HCT116 (cell line): ENCODE measurements around the gene USP53. TPM values are rescaled to one million over a fixed set of nuclear protein-coding genes. Genes with fewer than 3 reads are reported as not detected.
"Not testable (repeated sequence)": the region's sequence is repeated elsewhere in the genome, so short reads cannot be mapped to it uniquely, and the experiment has no call there.

Source experiments
- ATAC-seq: fragments of 200-7000 bp; cut with Tn5 transposase; 2 replicates; pipeline ENCODE4 v1.9.1; 2020; ENCODE audit warnings: mild to moderate bottlenecking, moderate library complexity
- BruUV-seq: library from RNA; stranded (reverse); fragments of 400-500 nt; replicated peaks from 2 replicates; lab custom pipeline; 2021; lab: Mats Ljungman, UMichigan
- CTCF ChIA-PET: fragments of 300-600 bp; sonication (Branson Sonifier 250); formaldehyde crosslinking; loops from one replicate; lab custom pipeline; 2021; ENCODE audit warnings: antibody characterized with exemption; lab: Charles Lee
- POLR2A ChIA-PET: fragments of 300-600, 350-600 bp; sonication (Branson Sonifier 250); formaldehyde crosslinking; loops from one replicate; lab custom pipeline; 2021; ENCODE audit warnings: antibody characterized with exemption; lab: Charles Lee
- RAD21 ChIA-PET, 2 experiments: fragments of 300-600 bp; sonication (Branson Sonifier 250); formaldehyde crosslinking; loops; one replicate each; lab custom pipeline; 2023; ENCODE audit warnings: low total read pairs in 2 of 2; ENCODE audit not compliant: uncharacterized antibody in 2 of 2, unreplicated experiment in 2 of 2, low non-redundant PET in 1 of 2; lab: Charles Lee
- DNase-seq: peaks from one replicate; pipeline ENCODE4 v3.0.0-alpha.2; 2010; ENCODE audit warnings: low read depth, low spot score
- H2AFZ ChIP-seq: fragments of 200-600 bp; shearing (Covaris generic), sonication (generic); 2 replicates; pipeline ENCODE4 v1.6.1; 2017; ENCODE audit warnings: low read depth, mixed run types, mixed read lengths, antibody characterized with exemption, low read length; ENCODE audit not compliant: poor library complexity, severe bottlenecking
- H3K27ac ChIP-seq: 2 replicates; pipeline ENCODE4 v1.5.1; 2012; ENCODE audit warnings: low read depth, low read length
- H3K27me3 ChIP-seq: fragments of 200-600 bp; sonication (generic); 2 replicates; pipeline ENCODE4 v1.6.1; 2016; ENCODE audit warnings: mixed run types, low read length, mixed read lengths; ENCODE audit not compliant: insufficient read depth
- H3K36me3 ChIP-seq, 2 experiments: fragments of 200-500 bp in 1 of 2; fragments of 200-600 bp in 1 of 2; sonication (Bioruptor generic) in 1 of 2; sonication (generic) in 1 of 2; 2 replicates each; pipeline versions ENCODE4 v1.5.1 to v1.6.1; 2014 to 2016; ENCODE audit warnings: low read length in 2 of 2, inconsistent platforms in 1 of 2, mixed read lengths in 1 of 2, mixed run types in 1 of 2; ENCODE audit not compliant: insufficient read depth in 2 of 2, control insufficient read depth in 1 of 2
- H3K4me1 ChIP-seq, 2 experiments: fragments of 200-600 bp in 1 of 2; sonication (generic) in 1 of 2; 2 replicates each; pipeline versions ENCODE4 v1.5.1 to v1.6.1; 2012 to 2017; ENCODE audit warnings: low read length in 2 of 2, inconsistent platforms in 1 of 2, mild to moderate bottlenecking in 1 of 2, mixed read lengths in 1 of 2, mixed run types in 1 of 2, moderate library complexity in 1 of 2; ENCODE audit not compliant: insufficient read depth in 2 of 2, control insufficient read depth in 1 of 2
- H3K4me2 ChIP-seq: fragments of 200-600 bp; sonication (generic); 2 replicates; pipeline ENCODE4 v1.6.1; 2017; ENCODE audit warnings: mixed run types, low read length, mixed read lengths
- H3K4me3 ChIP-seq, 2 experiments: fragments of 200-600 bp in 1 of 2; sonication (generic) in 1 of 2; replicated peaks in 1 of 2; 2 replicates each; pipeline ENCODE4 v1.5.1; 2011 to 2016; ENCODE audit warnings: low read length in 2 of 2, control low read depth in 1 of 2, low read depth in 1 of 2, mild to moderate bottlenecking in 1 of 2, mixed read lengths in 1 of 2, mixed run types in 1 of 2
- H3K79me2 ChIP-seq: fragments of 200-600 bp; sonication (generic); 2 replicates; pipeline ENCODE4 v1.6.1; 2017; ENCODE audit warnings: mild to moderate bottlenecking, mixed run types, low read length, moderate library complexity, mixed read lengths; ENCODE audit not compliant: insufficient read depth
- H3K9ac ChIP-seq: fragments of 200-600 bp; sonication (generic); 2 replicates; pipeline ENCODE4 v1.6.1; 2016; ENCODE audit warnings: low read length, mixed read lengths
- H3K9me2 ChIP-seq: fragments of 200-600 bp; sonication (generic), shearing (Covaris generic); 2 replicates; pipeline ENCODE4 v1.6.1; 2017; ENCODE audit warnings: mixed run types, mild to moderate bottlenecking, moderate library complexity; ENCODE audit not compliant: insufficient read depth
- H3K9me3 ChIP-seq, 2 experiments: fragments of 200-500 bp in 1 of 2; fragments of 200-600 bp in 1 of 2; sonication (Bioruptor generic) in 1 of 2; sonication (generic) in 1 of 2; 2 replicates each; pipeline ENCODE4 v1.6.1; 2014 to 2017; ENCODE audit warnings: low read length in 2 of 2, mixed read lengths in 2 of 2, inconsistent platforms in 1 of 2, low read depth in 1 of 2, mild to moderate bottlenecking in 1 of 2, mixed run types in 1 of 2, moderate library complexity in 1 of 2; ENCODE audit not compliant: control insufficient read depth in 1 of 2, insufficient read depth in 1 of 2
- H4K20me1 ChIP-seq: fragments of 200-600 bp; sonication (generic), shearing (Covaris generic); 2 replicates; pipeline ENCODE4 v1.6.1; 2017; ENCODE audit warnings: mixed run types, mild to moderate bottlenecking, moderate library complexity; ENCODE audit not compliant: insufficient read depth
- CBX3 ChIP-seq: IDR thresholded peaks from 2 replicates; pipeline ENCODE4 v1.6.1; 2012; ENCODE audit warnings: low read depth
- EGR1 ChIP-seq: IDR thresholded peaks from 2 replicates; pipeline ENCODE4 v1.6.1; 2012; ENCODE audit warnings: low read depth
- ELF1 ChIP-seq: IDR thresholded peaks from 2 replicates; pipeline ENCODE4 v1.6.1; 2012; ENCODE audit warnings: low read depth, borderline replicate concordance
- EZH2 ChIP-seq: fragments of 200-600 bp; sonication (generic); IDR thresholded peaks from 2 replicates; pipeline ENCODE4 v1.6.1; 2017; ENCODE audit warnings: antibody characterized with exemption, mixed run types
- EZH2phosphoT487 ChIP-seq: fragments of 200-600 bp; IDR thresholded peaks from 2 replicates; pipeline ENCODE4 v1.6.1; 2018; ENCODE audit warnings: antibody characterized with exemption, borderline replicate concordance
- FOSL1 ChIP-seq: IDR thresholded peaks from 2 replicates; pipeline ENCODE4 v1.6.1; 2012; ENCODE audit warnings: low read depth
- JUND ChIP-seq: IDR thresholded peaks from 2 replicates; pipeline ENCODE4 v1.6.1; 2012
- POLR2A ChIP-seq: IDR thresholded peaks from 2 replicates; pipeline ENCODE4 v1.7.0; 2011; ENCODE audit warnings: borderline replicate concordance; ENCODE audit not compliant: insufficient read depth, insufficient read length; ENCODE audit errors: extremely low read depth
- RAD21 ChIP-seq: IDR thresholded peaks from 2 replicates; pipeline ENCODE4 v1.6.1; 2012; ENCODE audit warnings: low read depth, mild to moderate bottlenecking
- REST ChIP-seq: IDR thresholded peaks from 2 replicates; pipeline ENCODE4 v1.6.1; 2012; ENCODE audit warnings: low read depth
- SIN3A ChIP-seq: IDR thresholded peaks from 2 replicates; pipeline ENCODE4 v1.6.1; 2012; ENCODE audit warnings: low read depth
- SP1 ChIP-seq: IDR thresholded peaks from 2 replicates; pipeline ENCODE4 v1.6.1; 2012; ENCODE audit warnings: low read depth
- SRF ChIP-seq: IDR thresholded peaks from 2 replicates; pipeline ENCODE4 v1.6.1; 2012; ENCODE audit warnings: low read depth
- TCF7L2 ChIP-seq: IDR thresholded peaks from 2 replicates; pipeline ENCODE4 v1.7.0; 2011; ENCODE audit warnings: borderline replicate concordance, inconsistent platforms; ENCODE audit not compliant: insufficient read depth, insufficient read length; ENCODE audit errors: extremely low read depth
- ZFX ChIP-seq: fragments of 450-650 bp; IDR thresholded peaks from 2 replicates; pipeline ENCODE4 v1.6.1; 2017
- ZNF274 ChIP-seq: fragments of 200-500 bp; sonication (Bioruptor generic); IDR thresholded peaks from 2 replicates; pipeline ENCODE4 v1.6.1; 2014; ENCODE audit warnings: mild to moderate bottlenecking, low read depth, low read length, inconsistent platforms
- intact Hi-C: fragments of 100-400 bp; cut with micrococcal nuclease; formaldehyde crosslinking; loops from 2 replicates; pipeline ENCODE4 v1.10.0; 2022
- total RNA-seq: library from RNA; stranded (reverse); gene quantifications from one replicate; pipeline ENCODE4 v1.2.1, GENCODE V29; 2021; ENCODE audit not compliant: unreplicated experiment
- TF ChIP-seq, protein P1 (sequence below): IDR thresholded peaks from 2 replicates; pipeline ENCODE4 v1.6.1; 2012

USP53 gene
- total RNA-seq, 1 experiment from 2014 or later: 22.0 TPM

DNA sequence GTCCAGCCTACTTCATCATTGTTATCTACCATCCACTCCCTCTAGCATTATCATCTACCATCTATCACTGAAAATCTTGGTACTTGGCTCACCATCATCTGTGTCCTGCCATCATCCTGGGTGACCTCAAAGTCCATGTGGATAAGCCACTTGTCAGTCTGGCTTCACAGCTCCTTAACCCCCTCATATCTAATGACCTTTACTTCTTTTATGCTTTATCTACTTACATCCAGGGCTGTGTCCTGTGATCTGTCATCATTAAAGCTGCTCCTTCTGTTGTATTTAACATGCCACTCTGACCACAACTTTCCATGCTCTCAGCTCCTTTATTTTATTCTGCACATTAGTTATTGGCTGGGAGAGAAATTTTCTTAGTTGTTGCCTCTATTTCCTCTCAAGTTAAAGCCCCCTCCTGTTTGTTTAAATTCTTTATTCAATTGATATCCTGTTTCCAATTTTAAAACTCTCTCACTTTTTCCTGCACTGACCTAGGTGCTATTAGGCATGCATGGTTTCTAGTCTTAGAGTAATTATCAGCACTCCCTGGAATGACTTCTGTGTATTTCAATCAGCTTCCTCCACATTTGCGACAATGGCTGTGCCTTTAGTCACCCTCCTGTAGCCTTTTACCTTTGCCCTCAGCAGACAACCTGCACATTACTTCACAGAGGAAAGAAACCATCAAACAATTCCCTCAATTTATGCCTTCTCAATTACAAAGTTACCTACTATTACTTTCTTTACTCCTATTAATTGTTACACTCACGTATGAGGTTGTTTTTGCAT is 117.5 kb downstream of the USP53 start:
- CTCF ChIA-PET: no interaction called here
- Histone ChIP-seq H3K4me2 (no peak overlapping the region), H4K20me1 (no peaks in the 10 kb centered on the region), H3K9ac (no peak overlapping the region), H3K36me3 (no peaks in the 10 kb centered on the region), H3K4me1 (no peaks in the 10 kb centered on the region), H3K27me3 (no peaks in the 10 kb centered on the region), H3K9me3 (no peaks in the 10 kb centered on the region), H3K9me2 (no peaks in the 10 kb centered on the region), H2AFZ (no peak overlapping the region), H3K79me2 (no peaks in the 10 kb centered on the region), H3K4me3 (no peak overlapping the region), H3K27ac (no peak overlapping the region)
- DNase-seq (no peak), ATAC-seq (no peak)
- BruUV-seq: no TSS peak
- RAD21 ChIA-PET: no interaction called here
- POLR2A ChIA-PET: no interaction called here
- TF ChIP-seq ZNF274: no peak
- no peak for TF ChIP-seq POLR2A
- no peak for TF ChIP-seq TCF7L2
- TF ChIP-seq SRF: no peak
- TF ChIP-seq ELF1: no peak
- no peak for TF ChIP-seq EZH2
- TF ChIP-seq FOSL1: no peak
- TF ChIP-seq SP1: no peak
- TF ChIP-seq, protein P1, sequence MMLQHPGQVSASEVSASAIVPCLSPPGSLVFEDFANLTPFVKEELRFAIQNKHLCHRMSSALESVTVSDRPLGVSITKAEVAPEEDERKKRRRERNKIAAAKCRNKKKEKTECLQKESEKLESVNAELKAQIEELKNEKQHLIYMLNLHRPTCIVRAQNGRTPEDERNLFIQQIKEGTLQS: no peak
- no peak for TF ChIP-seq SIN3A
- TF ChIP-seq EGR1: no peak
- no peak for TF ChIP-seq REST
- TF ChIP-seq RAD21: no peak
- TF ChIP-seq JUND: no peak
- TF ChIP-seq ZFX: no peak
- TF ChIP-seq EZH2phosphoT487: no peak
- TF ChIP-seq CBX3: no peak
- intact Hi-C loops: no loop called here

DNA sequence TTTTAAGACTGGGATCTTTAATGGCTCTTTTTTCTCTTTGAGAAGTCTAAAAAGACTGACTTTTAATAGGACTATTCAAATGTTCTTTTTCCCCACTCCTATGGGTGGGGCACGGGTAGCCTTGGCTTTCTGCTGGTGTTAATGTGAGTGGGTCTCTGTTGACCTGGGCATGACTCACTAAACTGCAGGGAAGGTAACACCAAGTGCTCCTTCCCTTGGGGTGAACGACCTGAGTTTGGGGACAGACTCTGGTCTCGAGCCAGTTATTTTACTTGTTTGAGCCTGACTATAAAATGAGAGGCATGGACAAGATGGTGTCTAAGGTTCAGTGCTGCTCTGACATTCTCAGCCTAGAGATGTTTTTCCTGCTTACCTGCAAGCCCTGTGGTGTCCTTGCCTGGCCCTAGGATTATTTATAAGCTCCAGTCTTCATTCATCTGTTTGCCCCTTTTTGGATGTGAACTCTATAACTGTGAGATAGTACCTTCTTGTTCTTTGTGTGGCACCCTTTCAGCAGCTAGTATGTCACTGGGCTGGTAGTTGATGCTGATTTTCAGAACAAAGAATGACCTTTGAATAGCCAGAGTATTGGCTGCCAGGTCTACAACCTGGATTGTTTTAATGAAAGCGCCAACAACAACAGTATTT is 123.9 kb downstream of the USP53 start:
- CTCF ChIA-PET, RAD21 ChIA-PET, H3K4me1 ChIP-seq, H3K27ac ChIP-seq, H3K79me2 ChIP-seq, H2AFZ ChIP-seq, H3K9ac ChIP-seq, H3K9me2 ChIP-seq, POLR2A ChIA-PET, H3K4me2 ChIP-seq, BruUV-seq, H3K4me3 ChIP-seq, ATAC-seq, H3K9me3 ChIP-seq, DNase-seq, intact Hi-C loops, H4K20me1 ChIP-seq, H3K27me3 ChIP-seq, H3K36me3 ChIP-seq: not testable (repeated sequence)
